Measurements from ENCODE around the gene SND1.
A peak's percentile ranks its signal among the peaks of the same experiment; 100 is the strongest.

Gene SND1

DNA sequence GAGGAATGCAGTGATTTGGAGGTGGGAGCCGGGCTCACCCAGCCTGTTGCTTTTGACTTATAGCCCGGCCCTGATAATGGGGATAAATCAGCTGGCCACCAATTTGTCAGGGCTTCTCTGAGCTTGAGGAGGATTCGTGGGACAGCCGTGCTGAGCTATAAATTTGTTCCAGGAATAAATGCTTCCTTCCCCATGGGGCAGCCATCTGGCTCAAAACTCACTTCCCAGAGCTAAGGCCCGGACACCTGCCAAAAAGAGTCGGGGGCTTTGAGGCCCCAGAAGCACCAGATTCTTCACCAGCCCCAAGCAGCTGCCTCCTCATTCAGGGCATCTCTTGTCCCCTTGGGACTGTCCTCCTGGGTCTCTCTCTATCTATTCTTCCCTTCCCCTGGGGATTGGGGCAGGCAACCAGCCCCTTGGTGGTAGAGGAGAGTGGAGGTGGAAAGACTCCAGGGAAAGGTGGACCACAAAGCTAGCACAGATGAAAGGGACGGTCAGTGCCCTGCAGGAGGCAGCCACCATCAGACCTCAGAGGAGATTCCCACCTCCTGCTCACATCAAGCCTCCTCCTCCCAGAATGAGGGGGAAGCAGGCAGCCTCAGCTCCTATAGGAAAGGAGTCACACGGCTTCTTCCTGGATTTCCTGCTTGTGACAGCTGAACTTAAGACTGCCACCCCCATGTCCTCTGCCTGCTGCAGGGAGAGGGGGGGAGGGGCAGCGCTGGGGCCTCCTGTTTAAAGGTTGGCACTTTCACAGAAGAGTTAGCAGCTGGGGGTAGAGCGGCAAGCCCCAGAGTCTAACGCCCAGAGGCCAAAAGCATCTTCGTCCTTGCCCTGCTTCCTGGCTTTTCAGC, 423.5 kb downstream of the SND1 start:
- H3K27ac ChIP-seq, result peak overlapping the region in 7 of 11 experiments; percentile 15 to 55 (median 38); a peak in 13 of 22 replicates
- peak overlapping the region in 2 of 10 experiments; percentile 7 to 16; a peak in 2 of 20 replicates for H3K4me3 ChIP-seq
- H3K36me3 ChIP-seq, result peaks cover 37 to 84% (median 49%) of the 10 kb centered on the region in 11 experiments

DNA sequence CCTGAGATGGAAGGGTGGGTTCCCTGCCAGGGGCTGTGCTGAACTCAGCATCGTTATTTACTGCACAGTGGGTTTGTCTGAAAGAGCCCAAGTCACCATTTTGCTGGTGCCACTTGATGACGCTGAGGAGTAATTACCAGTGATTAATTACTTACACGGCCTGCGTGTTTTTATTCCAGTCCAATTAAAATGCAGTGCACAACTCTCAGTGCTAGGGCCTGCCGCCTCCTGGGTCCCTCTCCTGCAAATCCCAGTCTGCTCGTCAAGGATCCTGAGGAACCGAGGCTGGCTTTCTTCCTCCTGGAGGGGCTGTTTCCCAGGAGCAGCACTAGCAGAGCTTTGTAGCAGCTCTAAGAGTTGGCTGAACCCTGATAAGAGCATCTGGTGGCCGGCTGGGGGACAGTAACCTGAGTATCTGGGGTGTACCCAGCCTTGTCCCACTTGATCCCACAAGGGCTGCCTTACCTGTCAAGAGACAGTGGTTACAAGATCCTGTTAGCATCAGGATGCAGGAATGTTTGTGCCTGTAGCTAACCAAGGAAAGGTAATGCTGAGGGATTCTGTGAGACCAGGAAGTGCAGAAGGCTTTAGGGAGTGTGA, 424.3 kb downstream of the SND1 start:
- no peak for TF ChIP-seq Cebpa-rat (IDR thresholded peaks at IDR 0.05)
- no peaks in the 10 kb centered on the region for H3K9me3 ChIP-seq (replicated peaks in 1 of 11)
- no peaks in the 10 kb centered on the region for H3K27me3 ChIP-seq
- H3K9ac ChIP-seq, result peak overlapping the region in 5 of 11 experiments; percentile 6 to 54 (median 30); a peak in 7 of 22 replicates
- peaks cover 54 to 80% (median 70%) of the 10 kb centered on the region in 10 experiments for H3K4me1 ChIP-seq
- peaks cover 43 to 81% (median 51%) of the 10 kb centered on the region in 11 experiments for H3K36me3 ChIP-seq
- H3K4me3 ChIP-seq, result no peak overlapping the region
- H4K20me1 ChIP-seq, result peaks cover 0 to 91% (median 30%) of the 10 kb centered on the region in 11 experiments; a peak in 16 of 22 replicates
- H3K27ac ChIP-seq, result peak overlapping the region in 5 of 11 experiments; percentile 0 to 55 (median 15); a peak in 8 of 22 replicates
- peak overlapping the region; percentile 76 to 94 (median 86) for H3K4me2 ChIP-seq

More for the DNA sequence above, 423.5 kb downstream of the SND1 start:
- Histone ChIP-seq H3K9me3 (replicated peaks in 1 of 11) (no peaks in the 10 kb centered on the region), H3K9ac (peak overlapping the region in 10 of 11 experiments; percentile 2 to 56 (median 26); a peak in 10 of 22 replicates), H3K4me2 (peak overlapping the region; percentile 76 to 94 (median 86)), H3K4me1 (peaks cover 54 to 72% (median 62%) of the 10 kb centered on the region in 10 experiments), H4K20me1 (peaks cover 0 to 85% (median 32%) of the 10 kb centered on the region in 11 experiments; a peak in 16 of 22 replicates), H3K27me3 (no peaks in the 10 kb centered on the region)
- TF ChIP-seq Cebpa-rat (IDR thresholded peaks at IDR 0.05), result no peak

DNA sequence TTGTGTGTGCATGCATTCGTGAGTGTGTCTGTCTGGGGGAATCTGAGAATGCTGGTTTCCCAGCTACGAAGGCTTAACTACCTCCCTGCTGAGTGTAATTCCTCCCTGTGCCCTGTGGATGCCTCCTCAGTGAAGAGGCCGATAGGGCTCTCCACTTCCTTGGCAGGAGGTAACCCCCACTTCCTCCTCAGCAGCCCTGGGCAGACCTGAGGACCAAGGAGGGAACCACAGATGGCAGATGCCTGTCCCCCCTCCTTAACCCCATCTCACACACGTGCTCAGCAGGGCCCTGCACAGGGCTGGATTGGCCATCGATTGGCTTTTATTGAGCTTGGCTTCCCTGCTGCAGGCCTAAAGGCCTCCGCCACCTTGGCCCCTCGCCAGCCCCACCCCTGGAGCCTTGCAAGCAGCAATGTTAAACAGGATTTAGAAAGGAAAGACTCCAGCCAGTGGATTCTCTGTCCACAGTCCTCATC, 424.8 kb downstream of the SND1 start:
- Histone ChIP-seq H3K27ac (peak overlapping the region in 3 of 11 experiments; percentile 2 to 55 (median 49); a peak in 4 of 22 replicates), H3K9me3 (replicated peaks in 1 of 11) (no peaks in the 10 kb centered on the region), H4K20me1 (peaks cover 0 to 93% (median 32%) of the 10 kb centered on the region in 11 experiments; a peak in 16 of 22 replicates), H3K4me1 (peaks cover 53 to 82% (median 73%) of the 10 kb centered on the region in 10 experiments), H3K36me3 (peaks cover 48 to 81% (median 56%) of the 10 kb centered on the region in 11 experiments), H3K4me3 (no peak overlapping the region), H3K9ac (0 out of 22 replicates have a peak overlapping the region, but pooled peaks of 1 of the 11 experiments have one; percentile 5), H3K4me2 (peak overlapping the region; percentile 76 to 94 (median 86)), H3K27me3 (no peaks in the 10 kb centered on the region)
- no peak for TF ChIP-seq Cebpa-rat (IDR thresholded peaks at IDR 0.05)

DNA sequence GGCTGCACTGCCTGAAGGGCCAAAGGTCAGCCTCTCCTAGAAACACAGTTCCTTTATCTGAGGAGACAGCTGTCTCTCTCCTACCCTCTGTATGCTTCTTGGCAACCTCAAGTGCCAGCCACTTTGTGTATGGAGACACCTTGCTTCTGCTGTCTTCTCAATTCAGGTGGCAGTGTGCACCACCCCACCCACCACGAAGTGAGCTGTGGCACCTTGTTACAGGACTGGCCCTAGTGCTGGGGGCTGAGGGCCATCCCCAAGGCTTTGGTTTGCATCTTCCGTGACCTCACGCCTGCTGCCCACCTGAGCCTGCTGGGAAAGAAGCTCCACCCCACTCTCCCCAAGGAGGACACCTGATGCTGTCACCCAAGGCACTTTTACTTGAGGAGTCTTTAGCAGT, 426.3 kb downstream of the SND1 start:
- Histone ChIP-seq H3K9ac (no peak overlapping the region), H4K20me1 (peaks cover 0 to 93% (median 30%) of the 10 kb centered on the region in 11 experiments; a peak in 16 of 22 replicates), H3K27me3 (no peaks in the 10 kb centered on the region), H3K4me2 (no peak overlapping the region), H3K27ac (no peak overlapping the region), H3K4me1 (peaks cover 39 to 83% (median 76%) of the 10 kb centered on the region in 10 experiments), H3K9me3 (replicated peaks in 1 of 11) (no peaks in the 10 kb centered on the region), H3K4me3 (no peak overlapping the region), H3K36me3 (peaks cover 50 to 87% (median 66%) of the 10 kb centered on the region in 11 experiments)
- TF ChIP-seq Cebpa-rat (IDR thresholded peaks at IDR 0.05), result no peak

DNA sequence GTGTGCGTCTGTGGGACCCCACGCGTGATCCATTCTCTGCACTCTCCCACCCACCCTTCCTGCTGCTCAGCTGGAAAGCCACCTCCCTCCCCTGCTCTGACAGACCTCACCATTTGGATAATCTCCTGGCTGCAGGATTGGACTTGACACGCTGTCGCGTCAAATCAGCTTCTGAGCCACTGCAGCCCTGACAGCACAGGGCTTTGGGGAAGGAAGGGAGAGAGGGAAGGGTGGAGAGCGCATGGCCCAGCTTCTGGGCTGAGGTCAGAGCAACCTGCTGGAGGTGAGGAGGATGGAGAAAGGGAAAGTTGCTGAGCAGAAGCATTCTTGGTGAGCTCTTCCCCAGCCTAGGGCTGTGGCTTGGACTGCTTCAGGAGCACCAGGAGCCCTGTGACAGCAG, 428.2 kb downstream of the SND1 start:
- H4K20me1 ChIP-seq, result peaks cover 0 to 87% (median 14%) of the 10 kb centered on the region in 11 experiments; a peak in 15 of 22 replicates
- H3K4me2 ChIP-seq, result peak overlapping the region in 2 of 11 experiments; percentile 15 to 90; a peak in 1 of 22 replicates
- H3K9ac ChIP-seq, result no peak overlapping the region
- no peak overlapping the region for H3K4me3 ChIP-seq
- H3K27me3 ChIP-seq, result no peaks in the 10 kb centered on the region
- H3K27ac ChIP-seq, result no peak overlapping the region
- peaks cover 63 to 95% (median 85%) of the 10 kb centered on the region in 11 experiments for H3K36me3 ChIP-seq
- no peak for TF ChIP-seq Cebpa-rat (IDR thresholded peaks at IDR 0.05)
- peaks cover 20 to 69% (median 59%) of the 10 kb centered on the region in 10 experiments for H3K4me1 ChIP-seq
- no peaks in the 10 kb centered on the region for H3K9me3 ChIP-seq (replicated peaks in 1 of 11)

DNA sequence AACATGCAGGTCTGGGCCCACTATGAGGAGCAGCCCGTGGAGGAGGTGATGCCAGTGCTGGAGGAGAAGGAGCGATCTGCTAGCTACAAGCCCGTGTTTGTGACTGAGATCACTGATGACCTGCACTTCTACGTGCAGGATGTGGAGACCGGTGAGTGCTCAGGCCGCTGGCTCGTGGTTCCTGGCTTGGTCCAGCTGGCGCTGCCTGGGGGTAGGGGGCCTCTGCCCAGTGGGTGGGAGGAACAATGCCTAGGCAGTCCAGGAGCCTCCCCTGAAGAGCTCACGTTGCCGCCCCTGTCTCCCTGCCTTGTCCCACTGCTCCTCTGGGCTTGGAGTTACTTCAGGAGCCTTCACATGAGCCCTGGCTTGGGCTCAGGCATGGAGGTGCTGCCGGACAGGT, 429.4 kb downstream of the SND1 start:
- peaks cover 8 to 57% (median 48%) of the 10 kb centered on the region in 10 experiments for H3K4me1 ChIP-seq
- no peak for TF ChIP-seq Cebpa-rat (IDR thresholded peaks at IDR 0.05)
- H3K27ac ChIP-seq, result peak overlapping the region in 5 of 11 experiments; percentile 23 to 60 (median 35); a peak in 6 of 22 replicates
- H4K20me1 ChIP-seq, result peaks cover 0 to 79% (median 7%) of the 10 kb centered on the region in 11 experiments; a peak in 9 of 22 replicates
- H3K4me3 ChIP-seq, result no peak overlapping the region
- H3K4me2 ChIP-seq, result peak overlapping the region in 10 of 11 experiments; percentile 7 to 91 (median 80); a peak in 19 of 22 replicates
- H3K27me3 ChIP-seq, result no peaks in the 10 kb centered on the region
- peaks cover 70 to 100% (median 94%) of the 10 kb centered on the region in 11 experiments for H3K36me3 ChIP-seq
- no peaks in the 10 kb centered on the region for H3K9me3 ChIP-seq (replicated peaks in 1 of 11)
- peak overlapping the region in 5 of 11 experiments; percentile 1 to 54 (median 20); a peak in 3 of 22 replicates for H3K9ac ChIP-seq

DNA sequence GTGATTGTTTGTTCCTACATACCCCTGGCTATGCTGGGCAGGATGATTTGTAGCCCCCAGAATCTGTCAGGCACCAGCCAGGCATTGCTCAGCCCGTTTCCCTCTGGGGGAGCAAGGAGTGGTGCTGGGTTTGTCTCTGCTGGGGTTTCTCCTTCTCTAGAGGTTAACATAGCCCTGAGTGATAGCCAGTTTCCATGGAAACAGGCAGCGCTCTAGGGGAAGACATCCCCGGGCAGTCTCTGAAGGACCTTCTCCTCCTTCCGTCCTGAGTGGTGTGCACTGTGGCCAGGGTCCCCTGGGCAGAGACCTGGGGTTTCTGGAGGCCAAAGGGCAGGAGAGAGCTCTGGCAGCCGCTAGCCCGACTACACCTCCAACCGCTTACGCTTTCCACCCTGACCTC, 429.8 kb downstream of the SND1 start:
- Histone ChIP-seq H3K4me2 (peak overlapping the region in 9 of 11 experiments; percentile 44 to 91 (median 81); a peak in 18 of 22 replicates), H3K9ac (peak overlapping the region in 8 of 11 experiments; percentile 1 to 60 (median 22); a peak in 9 of 22 replicates), H3K4me3 (no peak overlapping the region; a peak in 1 of 20 replicates), H3K27ac (peak overlapping the region in 8 of 11 experiments; percentile 7 to 60 (median 40); a peak in 11 of 22 replicates), H3K9me3 (replicated peaks in 1 of 11) (no peaks in the 10 kb centered on the region), H3K4me1 (peaks cover 4 to 53% (median 43%) of the 10 kb centered on the region in 10 experiments; a peak in 19 of 20 replicates), H4K20me1 (peaks cover 0 to 79% (median 7%) of the 10 kb centered on the region in 11 experiments; a peak in 9 of 22 replicates), H3K36me3 (peaks cover 72 to 100% (median 94%) of the 10 kb centered on the region in 11 experiments), H3K27me3 (no peaks in the 10 kb centered on the region)
- TF ChIP-seq Cebpa-rat (IDR thresholded peaks at IDR 0.05), result no peak

DNA sequence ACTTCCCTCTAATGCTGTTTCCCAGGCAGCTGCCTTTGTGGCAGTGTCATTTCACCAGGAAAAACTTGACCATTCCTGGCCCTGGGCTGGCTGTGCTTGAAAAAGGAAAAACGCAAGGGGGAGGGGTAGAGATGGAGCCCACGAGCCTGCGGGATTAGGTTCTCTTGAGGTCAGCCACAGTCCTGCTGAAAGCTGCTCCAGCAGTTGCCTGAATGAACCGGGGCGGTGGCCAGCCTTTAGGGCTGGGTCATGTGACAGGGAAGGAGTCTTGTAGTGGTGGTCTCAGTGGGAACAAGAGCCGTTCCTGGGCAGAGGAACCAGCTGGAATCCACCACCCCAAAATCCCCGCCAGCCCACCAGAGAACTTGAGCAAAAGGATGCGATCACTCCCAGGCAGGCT, 430.4 kb downstream of the SND1 start:
- H3K4me1 ChIP-seq, result peaks cover 0 to 47% (median 37%) of the 10 kb centered on the region in 10 experiments; a peak in 17 of 20 replicates
- H3K36me3 ChIP-seq, result peaks cover 76 to 100% (median 94%) of the 10 kb centered on the region in 11 experiments
- no peak for TF ChIP-seq Cebpa-rat (IDR thresholded peaks at IDR 0.05)
- H4K20me1 ChIP-seq, result peaks cover 0 to 76% (median 7%) of the 10 kb centered on the region in 11 experiments; a peak in 7 of 22 replicates
- peak overlapping the region in 9 of 11 experiments; percentile 44 to 91 (median 81); a peak in 17 of 22 replicates for H3K4me2 ChIP-seq
- peak overlapping the region in 8 of 11 experiments; percentile 4 to 60 (median 26); a peak in 12 of 22 replicates for H3K9ac ChIP-seq
- peak overlapping the region in 8 of 11 experiments; percentile 7 to 60 (median 40); a peak in 15 of 22 replicates for H3K27ac ChIP-seq
- no peaks in the 10 kb centered on the region for H3K27me3 ChIP-seq
- H3K9me3 ChIP-seq (replicated peaks in 1 of 11), result no peaks in the 10 kb centered on the region
- peak overlapping the region in 1 of 10 experiments; percentile 3; a peak in 1 of 20 replicates for H3K4me3 ChIP-seq
